Upper lobe of left lung (tissue), 6 donors: ENCODE results near the gene PLEKHA4. TPM values are rescaled to one million over a fixed set of nuclear protein-coding genes. Genes with fewer than 3 reads are reported as not detected.
A peak's percentile ranks its signal among the peaks of the same experiment; 100 is the strongest.

Experiments
- ATAC-seq, 2 donors: fragments of 200-7000 bp; cut with Tn5 transposase; one replicate each; pipeline ENCODE4 v1.9.1; 2022; ENCODE audit warnings: mild to moderate bottlenecking in 2 of 2, moderate library complexity in 2 of 2; ENCODE audit not compliant: low FRiP score in 2 of 2
- DNase-seq, 2 donors: peaks; one replicate each; pipeline ENCODE4 v3.0.0-alpha.2; 2019 to 2020
- H3K27ac ChIP-seq, 4 donors: fragments of 200-600 bp; sonication (generic); one replicate each; pipeline ENCODE4 v1.5.1; 2016 to 2019
- H3K27me3 ChIP-seq, 4 donors: fragments of 200-600 bp; sonication (generic); one replicate each; pipeline ENCODE4 v1.5.1; 2017 to 2019
- H3K36me3 ChIP-seq, 4 donors: fragments of 200-600 bp; sonication (generic); one replicate each; pipeline ENCODE4 v1.5.1; 2016 to 2019
- H3K4me1 ChIP-seq, 4 donors: fragments of 200-600 bp; sonication (generic); one replicate each; pipeline ENCODE4 v1.5.1; 2018 to 2019
- H3K4me3 ChIP-seq, 4 donors: fragments of 200-600 bp; sonication (generic); one replicate each; pipeline ENCODE4 v1.5.1; 2017 to 2019; ENCODE audit warnings: mild to moderate bottlenecking in 2 of 4, moderate library complexity in 1 of 4
- H3K9me3 ChIP-seq, 4 donors: fragments of 200-600 bp; sonication (generic); one replicate each; pipeline ENCODE4 v1.5.1; 2018 to 2019
- EP300 ChIP-seq, 4 donors: sonication (generic); formaldehyde crosslinking; IDR thresholded peaks; one replicate each; pipeline ENCODE4 v1.5.1; 2017; ENCODE audit warnings: antibody characterized with exemption in 4 of 4, control low read depth in 2 of 4
- POLR2A ChIP-seq, 4 donors: fragments of 450-650 bp; IDR thresholded peaks; one replicate each; pipeline ENCODE4 v1.5.1; 2016 to 2017; ENCODE audit warnings: antibody characterized with exemption in 4 of 4, mild to moderate bottlenecking in 2 of 4
- POLR2AphosphoS5 ChIP-seq, 2 donors: sonication (generic); formaldehyde crosslinking; IDR thresholded peaks; one replicate each; pipeline ENCODE4 v1.5.1; 2017; ENCODE audit warnings: antibody characterized with exemption in 2 of 2
- WGBS, 2 donors: methylation state at CpG; one replicate each; pipeline ENCODE4 v1.1.5; 2017 to 2018; 5-methylcytosine and 5-hydroxymethylcytosine counted together
- total RNA-seq, 6 donors: library from RNA; depleted of rRNA in 4 of 6; stranded (reverse); fragments of >200 nt in 4 of 6; gene quantifications; one replicate each; pipeline versions ENCODE4 v1.1.0 to v1.2.1, GENCODE V29; 2016 to 2021
- TF ChIP-seq, protein P1 (sequence below), 6 experiments: fragments of 450-650 bp in 4 of 6; fragments of 200-600 bp in 2 of 6; sonication (generic) in 2 of 6; IDR thresholded peaks; one replicate each; pipeline ENCODE4 v1.5.1; 2016 to 2019; ENCODE audit warnings: antibody characterized with exemption in 6 of 6
- donor health status: DM: no; HTN: no; CAD: no; lungs with moderate emphysema.
- donor health status: DM: no; HTN: yes; CAD: no; lungs with severe emphysema.

Gene PLEKHA4
- total RNA-seq, 6 donors from 2014 or later: 6.3 to 34.9 (median 21.2) TPM

DNA sequence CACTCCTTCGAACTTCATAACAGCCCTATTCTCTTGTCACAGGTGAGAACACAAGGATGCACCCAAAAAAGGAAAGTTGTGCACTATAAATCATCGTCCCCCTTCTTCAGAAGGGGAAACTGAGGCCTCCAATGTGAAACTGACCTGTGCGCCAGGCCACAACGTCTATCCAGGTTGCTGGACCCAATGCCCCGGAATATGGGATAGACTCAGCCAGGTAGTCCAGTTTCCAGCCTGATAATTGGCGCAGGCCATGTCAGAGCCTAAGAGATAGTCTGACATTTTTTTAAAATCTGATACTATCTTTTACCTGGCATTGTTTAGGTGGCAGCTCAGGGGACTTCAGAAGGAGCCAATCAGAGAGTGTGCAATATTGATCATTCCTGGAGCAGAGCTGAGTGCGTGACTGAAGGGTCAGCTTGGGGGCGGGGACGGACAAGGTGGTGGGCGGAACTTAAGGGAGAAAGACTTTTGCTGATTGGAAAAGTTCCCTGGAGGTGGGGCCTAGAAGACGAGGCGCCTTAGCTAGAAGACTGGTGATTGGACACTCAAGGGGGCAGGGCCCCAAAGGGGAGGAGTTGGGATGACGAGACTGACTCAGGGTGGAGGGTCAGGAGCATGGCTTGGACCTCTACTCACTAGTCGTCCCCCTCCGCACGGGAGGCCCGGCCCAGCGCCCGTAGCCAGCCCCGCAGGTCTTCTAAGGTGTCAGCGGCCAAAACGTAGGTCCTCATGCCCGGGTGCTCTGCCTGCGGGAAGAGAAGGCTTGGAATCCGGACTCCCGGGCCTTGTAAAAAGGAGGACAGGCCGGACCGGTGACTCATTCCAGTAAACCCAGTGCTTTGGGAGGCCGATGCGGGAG is 8.5 kb downstream of the PLEKHA4 start:
- Histone ChIP-seq H3K4me3 (peak overlapping the region in 2 of 4 donors; percentile 32 to 37), H3K27ac (peak overlapping the region in 1 of 4 donors; percentile 49), H3K27me3 (no peaks in the 10 kb centered on the region), H3K36me3 (no peaks in the 10 kb centered on the region), H3K9me3 (no peaks in the 10 kb centered on the region), H3K4me1 (peaks cover 0 to 15% (median 7%) of the 10 kb centered on the region in 4 donors)
- WGBS, 2 donors: 74 to 82% methylated on average over 30 of the region's 30 CpGs
- ATAC-seq (peak; percentile 46 to 72), DNase-seq (peak; percentile 69 to 75)
- peak in 1 of 4 donors; percentile 8 for TF ChIP-seq POLR2A (IDR thresholded peaks at IDR 0.05)
- no peak for TF ChIP-seq EP300 (IDR thresholded peaks at IDR 0.05)

DNA sequence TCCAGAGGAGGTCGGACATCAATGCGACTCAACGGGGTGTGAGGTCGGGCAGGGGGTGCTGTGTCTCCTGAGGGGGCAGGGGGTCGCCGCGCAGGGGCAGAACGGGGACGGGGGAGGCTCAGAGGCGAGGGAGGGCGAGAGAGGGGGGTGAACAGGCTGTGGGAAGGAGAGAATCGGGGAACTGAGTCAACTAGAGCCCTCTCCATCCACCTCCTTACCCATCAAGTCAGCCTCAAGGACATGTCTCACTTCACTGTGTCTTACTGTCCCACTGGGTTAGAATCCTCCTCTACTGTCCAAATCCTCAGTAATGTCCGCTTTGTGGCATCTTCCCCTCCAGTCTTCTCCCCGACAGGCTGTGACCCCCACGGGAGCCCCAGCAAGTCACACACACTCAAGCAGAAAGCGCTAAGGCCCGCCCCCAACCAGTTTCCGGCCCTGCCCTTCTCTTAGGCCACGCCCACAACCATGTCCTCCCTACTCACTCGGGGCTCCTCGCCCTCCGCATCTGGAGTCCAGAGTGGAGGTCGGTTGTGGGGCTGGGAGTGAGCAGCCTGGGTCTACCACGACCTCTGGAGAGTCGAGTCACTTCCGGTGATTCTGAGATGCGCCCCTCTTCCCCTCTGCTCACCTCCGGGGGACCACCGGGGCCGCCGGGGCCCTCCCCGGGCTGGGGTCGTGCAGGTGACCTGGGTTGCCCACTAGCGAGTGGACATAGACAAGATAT is 9.3 kb downstream of the PLEKHA4 start:
- DNase-seq: peak; percentile 81 to 85
- 34 to 50% methylated on average over 25 to 30 of the region's 34 CpGs for WGBS, 2 donors
- H3K27ac ChIP-seq: peak overlapping the region in 1 of 4 donors; percentile 49

DNA sequence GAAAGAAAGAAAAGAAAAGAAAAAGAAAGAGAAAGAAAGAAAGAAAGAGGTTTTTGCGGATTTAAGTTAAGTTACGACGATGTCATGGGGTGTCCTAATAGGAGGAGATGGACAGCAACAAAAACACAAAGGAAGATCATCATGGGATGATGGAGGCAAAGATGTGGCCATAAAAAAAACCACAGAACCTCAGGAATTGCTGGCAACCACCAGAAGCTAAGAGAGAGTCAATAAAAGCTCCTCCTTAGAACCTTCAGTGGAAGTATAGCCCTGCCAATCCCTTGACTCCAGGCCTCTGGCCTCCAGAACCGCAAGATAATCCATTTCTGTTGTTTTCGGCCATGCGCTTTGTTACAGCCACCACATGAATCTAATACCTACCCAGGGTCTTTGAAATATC is 11.5 kb downstream of the PLEKHA4 start:
- no peak overlapping the region for H3K4me3 ChIP-seq
- no peaks in the 10 kb centered on the region for H3K36me3 ChIP-seq
- no peak overlapping the region for H3K27ac ChIP-seq
- no peak for TF ChIP-seq POLR2A (IDR thresholded peaks at IDR 0.05)
- no peak for TF ChIP-seq EP300 (IDR thresholded peaks at IDR 0.05)
- TF ChIP-seq, protein P1, sequence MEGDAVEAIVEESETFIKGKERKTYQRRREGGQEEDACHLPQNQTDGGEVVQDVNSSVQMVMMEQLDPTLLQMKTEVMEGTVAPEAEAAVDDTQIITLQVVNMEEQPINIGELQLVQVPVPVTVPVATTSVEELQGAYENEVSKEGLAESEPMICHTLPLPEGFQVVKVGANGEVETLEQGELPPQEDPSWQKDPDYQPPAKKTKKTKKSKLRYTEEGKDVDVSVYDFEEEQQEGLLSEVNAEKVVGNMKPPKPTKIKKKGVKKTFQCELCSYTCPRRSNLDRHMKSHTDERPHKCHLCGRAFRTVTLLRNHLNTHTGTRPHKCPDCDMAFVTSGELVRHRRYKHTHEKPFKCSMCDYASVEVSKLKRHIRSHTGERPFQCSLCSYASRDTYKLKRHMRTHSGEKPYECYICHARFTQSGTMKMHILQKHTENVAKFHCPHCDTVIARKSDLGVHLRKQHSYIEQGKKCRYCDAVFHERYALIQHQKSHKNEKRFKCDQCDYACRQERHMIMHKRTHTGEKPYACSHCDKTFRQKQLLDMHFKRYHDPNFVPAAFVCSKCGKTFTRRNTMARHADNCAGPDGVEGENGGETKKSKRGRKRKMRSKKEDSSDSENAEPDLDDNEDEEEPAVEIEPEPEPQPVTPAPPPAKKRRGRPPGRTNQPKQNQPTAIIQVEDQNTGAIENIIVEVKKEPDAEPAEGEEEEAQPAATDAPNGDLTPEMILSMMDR (IDR thresholded peaks at IDR 0.05): no peak
- no peak for TF ChIP-seq POLR2AphosphoS5 (IDR thresholded peaks at IDR 0.05)
- ATAC-seq: no peak
- H3K4me1 ChIP-seq: peaks cover 0 to 15% (median 7%) of the 10 kb centered on the region in 4 donors
- H3K27me3 ChIP-seq: no peaks in the 10 kb centered on the region
- no peak for DNase-seq
- H3K9me3 ChIP-seq: no peaks in the 10 kb centered on the region
- 86 to 98% methylated on average over 6 of the region's 6 CpGs for WGBS, 2 donors

More for the DNA sequence above, 9.3 kb downstream of the PLEKHA4 start:
- peak; percentile 73 to 80 for ATAC-seq
- Histone ChIP-seq H3K36me3 (no peaks in the 10 kb centered on the region), H3K4me3 (peak overlapping the region in 3 of 4 donors; percentile 32 to 37 (median 37)), H3K27me3 (no peaks in the 10 kb centered on the region), H3K9me3 (no peaks in the 10 kb centered on the region), H3K4me1 (peaks cover 0 to 15% (median 7%) of the 10 kb centered on the region in 4 donors)
- TF ChIP-seq POLR2A (IDR thresholded peaks at IDR 0.05): no peak
- TF ChIP-seq, protein P1 (IDR thresholded peaks at IDR 0.05): no peak
- TF ChIP-seq EP300 (IDR thresholded peaks at IDR 0.05): no peak
- no peak for TF ChIP-seq POLR2AphosphoS5 (IDR thresholded peaks at IDR 0.05)

DNA sequence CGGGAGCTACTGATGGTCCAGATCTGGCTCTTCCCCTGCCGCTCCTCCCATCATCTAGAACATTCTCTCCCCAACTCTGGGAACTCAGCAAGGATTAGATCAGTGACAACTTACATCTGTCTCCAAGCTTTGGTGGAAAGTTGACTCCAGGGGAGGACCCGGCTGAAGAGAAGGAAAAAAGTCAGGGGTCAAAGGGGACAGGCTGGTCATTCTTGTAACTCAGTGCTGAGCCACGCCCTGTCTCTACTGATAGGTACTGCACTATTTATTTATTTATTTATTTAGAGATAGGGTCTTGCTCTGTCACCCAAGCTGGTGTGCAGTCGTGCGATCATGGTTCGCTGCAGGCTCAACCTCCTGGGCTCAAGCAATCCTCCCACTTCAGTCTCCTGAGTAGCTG is 14.3 kb downstream of the PLEKHA4 start:
- H3K27ac ChIP-seq: no peak overlapping the region
- ATAC-seq (no peak), DNase-seq (no peak)
- no peaks in the 10 kb centered on the region for H3K36me3 ChIP-seq
- TF ChIP-seq POLR2AphosphoS5 (IDR thresholded peaks at IDR 0.05): no peak
- H3K4me1 ChIP-seq: peaks cover 0 to 14% (median 3%) of the 10 kb centered on the region in 4 donors
- 89 to 91% methylated on average over 7 of the region's 7 CpGs for WGBS, 2 donors
- H3K9me3 ChIP-seq: no peaks in the 10 kb centered on the region
- H3K27me3 ChIP-seq: no peaks in the 10 kb centered on the region
- H3K4me3 ChIP-seq: no peak overlapping the region

DNA sequence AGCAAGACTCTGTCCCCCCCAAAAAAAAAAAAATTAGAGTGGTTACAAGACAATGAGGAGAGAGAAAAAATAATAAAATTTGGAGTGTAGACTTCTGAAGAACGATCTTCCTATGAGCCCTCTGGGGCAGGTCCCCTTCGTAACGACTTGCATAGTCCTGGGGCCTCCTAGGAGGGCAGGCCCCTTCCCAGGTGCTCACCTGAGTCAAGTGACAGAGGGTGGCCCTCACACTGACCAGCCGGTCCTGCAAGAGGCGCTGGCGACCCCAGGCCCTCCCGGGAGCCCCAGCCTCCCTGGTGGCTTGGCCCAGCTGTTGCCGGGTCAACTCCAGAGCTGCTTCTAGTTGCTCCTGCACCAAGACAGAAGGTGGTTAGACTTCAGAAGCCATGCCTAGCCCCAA is 14.9 kb downstream of the PLEKHA4 start:
- peaks cover 0 to 7% (median under 1%) of the 10 kb centered on the region in 4 donors for H3K4me1 ChIP-seq
- no peaks in the 10 kb centered on the region for H3K9me3 ChIP-seq
- no peak overlapping the region for H3K27ac ChIP-seq
- no peak overlapping the region for H3K4me3 ChIP-seq
- H3K36me3 ChIP-seq: no peaks in the 10 kb centered on the region
- ATAC-seq (peak in 1 of 2 donors; percentile 68), DNase-seq (no peak)
- TF ChIP-seq EP300 (IDR thresholded peaks at IDR 0.05) (no peak), POLR2AphosphoS5 (IDR thresholded peaks at IDR 0.05) (no peak), POLR2A (IDR thresholded peaks at IDR 0.05) (no peak)
- TF ChIP-seq, protein P1 (IDR thresholded peaks at IDR 0.05): no peak
- H3K27me3 ChIP-seq: no peaks in the 10 kb centered on the region
- 91 to 92% methylated on average over 7 to 8 of the region's 8 CpGs for WGBS, 2 donors
